B cell (primary cell): Measurements from ENCODE around the gene LMAN1L. TPM values are rescaled to one million over a fixed set of nuclear protein-coding genes. Genes with fewer than 3 reads are reported as not detected.

ENCODE experiments used
- ATAC-seq: fragments of 200-7000 bp; cut with Tn5 transposase; one replicate; pipeline ENCODE4 v1.10.0; 2021; ENCODE audit warnings: low read depth, mild to moderate bottlenecking, moderate number of reproducible peaks, moderate library complexity
- CTCF ChIA-PET: fragments of 350-600 bp; sonication (Branson Sonifier 250); formaldehyde crosslinking; loops from one replicate; lab custom pipeline; 2021; ENCODE audit warnings: antibody characterized with exemption, inconsistent platforms; lab: Charles Lee
- POLR2A ChIA-PET: fragments of 350-600 bp; sonication (Branson Sonifier 250); formaldehyde crosslinking; loops from one replicate; lab custom pipeline; 2021; ENCODE audit warnings: antibody characterized with exemption; lab: Charles Lee
- DNase-seq: peaks from one replicate; pipeline ENCODE4 v3.0.0; 2013
- H2AFZ ChIP-seq: 2 replicates; pipeline ENCODE4 v1.6.1; 2012; ENCODE audit warnings: mild to moderate bottlenecking, low read depth, low read length; ENCODE audit not compliant: insufficient read depth, poor library complexity, severe bottlenecking
- H3K27ac ChIP-seq, 2 donors: 1 replicate in 1 of 2; 2 replicates in 1 of 2; pipeline ENCODE4 v1.5.1; 2012 to 2013; ENCODE audit warnings: low read length in 2 of 2, mild to moderate bottlenecking in 2 of 2, moderate library complexity in 1 of 2
- H3K27me3 ChIP-seq, 4 experiments: fragments of 200-600 bp in 1 of 4; sonication (generic) in 1 of 4; replicated peaks in 1 of 4; 1 replicate in 2 of 4; 2 replicates in 2 of 4; pipeline versions ENCODE4 v1.6.1 to v1.7.0; 2013 to 2016; ENCODE audit warnings: low read length in 3 of 4, mild to moderate bottlenecking in 2 of 4, mixed read lengths in 1 of 4, moderate library complexity in 1 of 4; ENCODE audit not compliant: insufficient read depth in 4 of 4, control insufficient read depth in 3 of 4; ENCODE audit errors: control extremely low read depth in 1 of 4
- H3K36me3 ChIP-seq, 2 experiments: replicated peaks in 1 of 2; 1 replicate in 1 of 2; 2 replicates in 1 of 2; pipeline versions ENCODE4 v1.6.1 to v1.7.1; 2013; ENCODE audit warnings: low read length in 1 of 2; ENCODE audit not compliant: insufficient read depth in 2 of 2, control insufficient read depth in 1 of 2; ENCODE audit errors: control extremely low read depth in 1 of 2, extremely low read depth in 1 of 2
- H3K4me1 ChIP-seq, 2 donors: fragments of 200-600 bp in 1 of 2; sonication (generic) in 1 of 2; 1 replicate in 1 of 2; 2 replicates in 1 of 2; pipeline versions ENCODE4 v1.5.1 to v1.6.1; 2013 to 2017; ENCODE audit warnings: low read length in 2 of 2; ENCODE audit not compliant: control insufficient read depth in 2 of 2, insufficient read depth in 2 of 2
- H3K4me2 ChIP-seq: replicated peaks from 2 replicates; pipeline ENCODE3; 2012; ENCODE audit warnings: mild to moderate bottlenecking, low read depth, low read length; ENCODE audit not compliant: poor library complexity, severe bottlenecking
- H3K4me3 ChIP-seq, 5 experiments: fragments of 200-600 bp in 1 of 5; sonication (generic) in 1 of 5; 1 replicate in 3 of 5; 2 replicates in 2 of 5; pipeline versions ENCODE4 v1.5.1 to v1.7.0; 2011 to 2016; ENCODE audit warnings: low read length in 4 of 5, mild to moderate bottlenecking in 4 of 5, low read depth in 2 of 5, control low read depth in 1 of 5, moderate library complexity in 1 of 5; ENCODE audit not compliant: insufficient read depth in 1 of 5; ENCODE audit errors: control extremely low read depth in 1 of 5, extremely low read depth in 1 of 5
- H3K79me2 ChIP-seq: fragments of 200-600 bp; sonication (generic); one replicate; pipeline ENCODE4 v1.6.0; 2016; ENCODE audit warnings: low read length; ENCODE audit not compliant: control insufficient read depth, insufficient read depth
- H3K9ac ChIP-seq: fragments of 200-600 bp; sonication (generic); 2 replicates; pipeline ENCODE4 v1.6.1; 2017; ENCODE audit warnings: mild to moderate bottlenecking, low read length, moderate library complexity
- H3K9me3 ChIP-seq, 3 donors: one replicate each; pipeline versions ENCODE4 v1.6.1 to v1.7.1; 2013; ENCODE audit warnings: low read length in 2 of 3; ENCODE audit not compliant: control insufficient read depth in 2 of 3, insufficient read depth in 1 of 3; ENCODE audit errors: control extremely low read depth in 1 of 3
- H4K20me1 ChIP-seq: 2 replicates; pipeline ENCODE4 v1.6.0; 2012; ENCODE audit warnings: mild to moderate bottlenecking, low read length; ENCODE audit not compliant: insufficient read depth, control insufficient read depth, poor library complexity, severe bottlenecking
- H3K27ac Mint-ChIP-seq: one replicate; pipeline ENCODE4 v1.8.0; 2021; ENCODE audit warnings: mixed read lengths
- H3K27me3 Mint-ChIP-seq: one replicate; pipeline ENCODE4 v1.8.0; 2021; ENCODE audit warnings: mixed read lengths
- H3K4me1 Mint-ChIP-seq: one replicate; pipeline ENCODE4 v1.8.0; 2021; ENCODE audit warnings: mixed read lengths
- H3K4me3 Mint-ChIP-seq: one replicate; pipeline ENCODE4 v1.8.0; 2021; ENCODE audit warnings: mixed read lengths
- H3K9me3 Mint-ChIP-seq: one replicate; pipeline ENCODE4 v1.8.0; 2022; ENCODE audit warnings: mixed read lengths; ENCODE audit not compliant: insufficient read depth
- CTCF ChIP-seq: fragments of 200-600 bp; IDR thresholded peaks from one replicate; pipeline ENCODE4 v1.8.0; 2022; ENCODE audit warnings: antibody characterized with exemption, mild to moderate bottlenecking
- EZH2 ChIP-seq: IDR thresholded peaks from 2 replicates; pipeline ENCODE4 v1.6.1; 2012; ENCODE audit warnings: borderline replicate concordance, low read depth, mild to moderate bottlenecking, moderate library complexity, low read length; ENCODE audit not compliant: insufficient read depth, poor library complexity, severe bottlenecking
- WGBS: methylation state at CpG from one replicate; pipeline ENCODE4 v1.1.5; 2013; ENCODE audit warnings: missing lambda C conversion rate; ENCODE audit not compliant: insufficient coverage; 5-methylcytosine and 5-hydroxymethylcytosine counted together
- intact Hi-C: fragments of 100-400 bp; cut with micrococcal nuclease; formaldehyde crosslinking; loops from one replicate; pipeline ENCODE4 v1.10.0; 2022
- polyA plus RNA-seq: library from polyadenylated mRNA; depleted of rRNA; stranded (reverse); fragments of >200 nt; gene quantifications from 2 replicates; pipeline ENCODE4 v1.2.3, GENCODE V29; 2012
- total RNA-seq, 2 donors: library from RNA; stranded (reverse); fragments of 120-200 nt in 1 of 2; gene quantifications; 1 replicate in 1 of 2; 2 replicates in 1 of 2; pipeline versions ENCODE4 v1.2.3 to v1.2.4, GENCODE V29; 2013 to 2022

The LMAN1L gene
- total and polyA plus RNA-seq, 2 donors (not counting 1 experiment from before 2014, with no cell fraction given), result 0.60 to 1.1 TPM

GRCh38 chr15:74804935-74805334 is 7.7 kb upstream of the LMAN1L start:
- Histone ChIP-seq H2AFZ (no peak overlapping the region), H3K4me2 (no peak overlapping the region), H3K79me2 (peaks cover 21% of the 10 kb centered on the region), H4K20me1 (peaks cover 53% of the 10 kb centered on the region), H3K27me3 (no peaks in the 10 kb centered on the region), H3K9ac (no peak overlapping the region), H3K9me3 (no peaks in the 10 kb centered on the region), H3K27ac (peak overlapping the region in 1 of 2 donors; percentile 23), H3K36me3 (peaks cover 0 to 39% of the 10 kb centered on the region in 2 experiments), H3K4me1 (peaks cover 25 to 36% of the 10 kb centered on the region in 2 donors), H3K4me3 (no peak overlapping the region)
- intact Hi-C loops, result no loop called here
- Mint-ChIP-seq H3K27ac (peak overlapping the region; percentile 75), H3K4me1 (peaks cover 36% of the 10 kb centered on the region), H3K27me3 (no peaks in the 10 kb centered on the region), H3K4me3 (no peak overlapping the region), H3K9me3 (no peaks in the 10 kb centered on the region)
- no peak for ATAC-seq
- POLR2A ChIA-PET, result interaction anchor here (0.7 to 1.7 kb wide), 2 partner anchors 11 to 33 kb away, joined by 3 to 5 read pairs; no protein-coding TSS in a partner anchor
- no peak for TF ChIP-seq CTCF
- no peak for TF ChIP-seq EZH2
- CTCF ChIA-PET, result interaction anchor here (0.6 to 37.1 kb wide), 7 partner anchors 16 to 285 kb away, joined by 3 to 2548 read pairs (median 3); partner anchors contain the start of gene CSK
- WGBS, result 98% methylated on average over 6 of the region's 6 CpGs
- DNase-seq, result no peak

GRCh38 chr15:74807282-74807681 is 5.4 kb upstream of the LMAN1L start:
- DNase-seq, result no peak
- H3K9me3 ChIP-seq, result no peaks in the 10 kb centered on the region

More at GRCh38 chr15:74807282-74807681, 5.4 kb upstream of the LMAN1L start:
- TF ChIP-seq EZH2 (no peak), CTCF (no peak)
- H3K27ac ChIP-seq, result peak overlapping the region; percentile 34 to 70
- H2AFZ ChIP-seq, result no peak overlapping the region
- CTCF ChIA-PET, result interaction anchor here (0.6 to 37.1 kb wide), 2 partner anchors 9 to 27 kb away, joined by 3 to 2548 read pairs; partner anchors contain the start of gene CSK
- no peak overlapping the region for H3K4me3 Mint-ChIP-seq
- peaks cover 30% of the 10 kb centered on the region for H4K20me1 ChIP-seq
- WGBS, result 87% methylated on average over 5 of the region's 5 CpGs
- peaks cover 16 to 24% of the 10 kb centered on the region in 2 donors for H3K4me1 ChIP-seq
- peaks cover 4% of the 10 kb centered on the region for H3K79me2 ChIP-seq
- POLR2A ChIA-PET, result interaction anchor here (0.6 to 1.2 kb wide), 3 partner anchors 8 to 36 kb away, joined by 3 read pairs; no protein-coding TSS in a partner anchor
- peaks cover 0 to 16% of the 10 kb centered on the region in 2 experiments for H3K36me3 ChIP-seq
- no peaks in the 10 kb centered on the region for H3K27me3 ChIP-seq
- H3K9me3 Mint-ChIP-seq, result no peaks in the 10 kb centered on the region
- no peak overlapping the region for H3K9ac ChIP-seq
- peak overlapping the region; percentile 67 for H3K27ac Mint-ChIP-seq
- no peak overlapping the region for H3K4me3 ChIP-seq
- no peak overlapping the region for H3K4me2 ChIP-seq
- no peaks in the 10 kb centered on the region for H3K27me3 Mint-ChIP-seq
- ATAC-seq, result no peak
- intact Hi-C loops, result no loop called here
- peaks cover 30% of the 10 kb centered on the region for H3K4me1 Mint-ChIP-seq
